Right atrium auricular region (tissue), 2 donors: Measurements from ENCODE around the gene TMEM222. TPM values are rescaled to one million over a fixed set of nuclear protein-coding genes. Genes with fewer than 3 reads are reported as not detected.
A peak's percentile ranks its signal among the peaks of the same experiment; 100 is the strongest.

Source experiments
- DNase-seq: peaks from one replicate; pipeline ENCODE4 v3.0.0-alpha.2; 2019; ENCODE audit warnings: low spot score
- H3K27ac ChIP-seq, 2 donors: fragments of 200-600 bp; sonication (generic); 1 replicate in 1 of 2; 2 replicates in 1 of 2; pipeline ENCODE4 v1.5.1; 2016 to 2019
- H3K27me3 ChIP-seq, 2 donors: fragments of 200-600 bp; sonication (generic); one replicate each; pipeline versions ENCODE4 v1.5.1 to v1.6.0; 2017 to 2019
- H3K36me3 ChIP-seq: fragments of 200-600 bp; sonication (generic); one replicate; pipeline ENCODE4 v1.5.1; 2016
- H3K4me1 ChIP-seq, 2 donors: fragments of 200-600 bp; sonication (generic); one replicate each; pipeline versions ENCODE4 v1.5.1 to v1.6.0; 2017 to 2019
- H3K4me3 ChIP-seq, 2 donors: fragments of 200-600 bp; sonication (generic); 1 replicate in 1 of 2; 2 replicates in 1 of 2; pipeline ENCODE4 v1.5.1; 2017 to 2019; ENCODE audit warnings: mild to moderate bottlenecking in 1 of 2, moderate library complexity in 1 of 2
- H3K9me3 ChIP-seq, 2 donors: fragments of 200-600 bp; sonication (generic); one replicate each; pipeline ENCODE4 v1.5.1; 2019
- total RNA-seq, 2 donors: library from RNA; depleted of rRNA; stranded (reverse); fragments of >200 nt; gene quantifications; one replicate each; pipeline ENCODE4 v1.1.0, GENCODE V29; 2016
- TF ChIP-seq, protein P1 (sequence below), 2 donors: fragments of 200-600 bp; sonication (generic); IDR thresholded peaks; one replicate each; pipeline ENCODE4 v1.5.1; 2019; ENCODE audit warnings: antibody characterized with exemption in 2 of 2

Gene TMEM222
- total RNA-seq, 2 donors from 2014 or later, result 13.6 to 24.3 TPM

DNA sequence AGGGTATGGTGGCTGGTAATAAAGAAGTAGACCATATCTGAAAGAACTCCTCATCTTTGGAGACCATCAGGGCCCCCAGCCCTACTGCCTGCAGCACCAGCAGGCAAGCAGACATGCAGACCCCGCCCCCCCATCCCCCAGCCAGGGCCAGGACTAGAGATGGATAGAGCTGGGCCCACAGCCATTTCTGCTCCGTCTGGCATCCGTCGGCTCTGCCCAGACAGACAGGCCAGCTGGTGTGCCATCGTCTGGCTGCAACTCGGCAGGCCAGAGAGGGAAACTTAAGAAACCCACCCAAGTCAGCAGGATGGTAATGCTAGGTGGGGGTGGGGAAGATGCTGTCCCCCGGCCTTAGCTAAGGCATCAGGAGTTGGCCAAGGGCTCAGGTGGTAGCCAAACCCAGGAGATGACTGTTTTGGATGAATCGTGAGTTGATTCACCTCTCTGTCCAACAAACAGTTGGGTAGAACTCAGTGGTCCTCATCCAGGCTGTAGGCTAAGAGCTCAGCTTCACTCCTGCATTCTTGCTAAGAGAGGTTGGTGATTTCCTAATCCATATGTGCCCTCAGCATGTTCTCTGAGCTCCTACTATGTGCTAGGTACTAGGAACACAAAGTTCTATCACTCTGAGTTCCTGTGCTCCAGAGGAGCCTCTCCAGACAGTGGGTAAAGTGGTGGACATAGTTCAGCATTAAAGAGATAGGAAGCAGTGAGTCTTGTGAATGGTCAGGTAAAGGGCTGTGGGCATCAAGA, 23.2 kb upstream of the TMEM222 start:
- TF ChIP-seq, protein P1, sequence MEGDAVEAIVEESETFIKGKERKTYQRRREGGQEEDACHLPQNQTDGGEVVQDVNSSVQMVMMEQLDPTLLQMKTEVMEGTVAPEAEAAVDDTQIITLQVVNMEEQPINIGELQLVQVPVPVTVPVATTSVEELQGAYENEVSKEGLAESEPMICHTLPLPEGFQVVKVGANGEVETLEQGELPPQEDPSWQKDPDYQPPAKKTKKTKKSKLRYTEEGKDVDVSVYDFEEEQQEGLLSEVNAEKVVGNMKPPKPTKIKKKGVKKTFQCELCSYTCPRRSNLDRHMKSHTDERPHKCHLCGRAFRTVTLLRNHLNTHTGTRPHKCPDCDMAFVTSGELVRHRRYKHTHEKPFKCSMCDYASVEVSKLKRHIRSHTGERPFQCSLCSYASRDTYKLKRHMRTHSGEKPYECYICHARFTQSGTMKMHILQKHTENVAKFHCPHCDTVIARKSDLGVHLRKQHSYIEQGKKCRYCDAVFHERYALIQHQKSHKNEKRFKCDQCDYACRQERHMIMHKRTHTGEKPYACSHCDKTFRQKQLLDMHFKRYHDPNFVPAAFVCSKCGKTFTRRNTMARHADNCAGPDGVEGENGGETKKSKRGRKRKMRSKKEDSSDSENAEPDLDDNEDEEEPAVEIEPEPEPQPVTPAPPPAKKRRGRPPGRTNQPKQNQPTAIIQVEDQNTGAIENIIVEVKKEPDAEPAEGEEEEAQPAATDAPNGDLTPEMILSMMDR (IDR thresholded peaks at IDR 0.05), result no peak
- H3K4me1 ChIP-seq, result peaks cover 4 to 36% of the 10 kb centered on the region in 2 donors
- H3K36me3 ChIP-seq, result peaks cover 67% of the 10 kb centered on the region
- DNase-seq, result no peak
- no peaks in the 10 kb centered on the region for H3K9me3 ChIP-seq
- peak overlapping the region; percentile 80 to 95 for H3K27ac ChIP-seq
- no peaks in the 10 kb centered on the region for H3K27me3 ChIP-seq
- no peak overlapping the region for H3K4me3 ChIP-seq

DNA sequence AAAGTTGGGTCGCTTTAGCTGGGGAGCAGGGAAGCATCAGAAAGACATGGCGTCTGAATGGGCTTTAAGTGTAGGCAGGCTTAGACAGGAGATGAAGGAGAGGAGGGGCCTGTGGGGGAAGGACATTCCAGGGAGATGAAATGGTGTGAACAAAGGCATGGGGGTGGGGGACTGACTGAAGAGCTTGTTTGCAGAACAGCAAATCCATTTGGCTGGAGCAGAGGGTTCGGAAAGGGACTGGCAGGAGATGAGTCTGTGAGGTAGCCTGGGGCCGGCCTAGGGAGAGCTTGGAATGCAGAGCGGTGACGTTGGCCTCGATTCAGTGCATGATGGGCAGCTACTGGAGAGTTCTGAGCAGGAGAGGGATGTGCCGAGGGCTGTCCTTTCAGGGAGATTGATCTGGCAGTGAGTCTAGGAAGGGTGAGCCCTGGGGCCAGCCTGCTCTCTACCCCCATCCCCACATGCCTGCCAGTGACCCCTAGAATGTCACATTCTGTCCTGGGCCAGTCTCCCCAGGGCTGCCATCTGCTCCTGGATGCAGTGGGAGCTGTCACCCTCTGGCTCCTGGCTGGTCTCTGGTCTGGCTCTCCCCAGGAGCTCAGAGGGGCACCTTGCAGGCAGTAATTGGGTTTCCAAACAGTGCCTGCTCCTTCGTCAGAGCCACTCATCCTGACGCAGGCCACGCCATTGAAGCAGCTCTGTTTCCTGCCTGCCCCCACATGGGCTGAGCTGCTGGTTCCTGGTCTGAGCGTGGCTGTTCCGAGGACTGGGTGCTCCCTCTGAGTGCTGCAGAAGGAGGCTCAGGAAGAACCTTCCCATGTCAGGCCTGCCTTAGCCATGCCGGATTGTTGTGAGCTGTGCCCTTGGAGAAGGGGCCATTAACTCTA, 22.3 kb upstream of the TMEM222 start:
- Histone ChIP-seq H3K9me3 (no peaks in the 10 kb centered on the region), H3K36me3 (peaks cover 66% of the 10 kb centered on the region), H3K4me1 (peaks cover 4 to 36% of the 10 kb centered on the region in 2 donors), H3K4me3 (no peak overlapping the region), H3K27me3 (no peaks in the 10 kb centered on the region), H3K27ac (peak overlapping the region; percentile 80 to 95)
- TF ChIP-seq, protein P1 (IDR thresholded peaks at IDR 0.05), result no peak
- DNase-seq, result peak; percentile 86

DNA sequence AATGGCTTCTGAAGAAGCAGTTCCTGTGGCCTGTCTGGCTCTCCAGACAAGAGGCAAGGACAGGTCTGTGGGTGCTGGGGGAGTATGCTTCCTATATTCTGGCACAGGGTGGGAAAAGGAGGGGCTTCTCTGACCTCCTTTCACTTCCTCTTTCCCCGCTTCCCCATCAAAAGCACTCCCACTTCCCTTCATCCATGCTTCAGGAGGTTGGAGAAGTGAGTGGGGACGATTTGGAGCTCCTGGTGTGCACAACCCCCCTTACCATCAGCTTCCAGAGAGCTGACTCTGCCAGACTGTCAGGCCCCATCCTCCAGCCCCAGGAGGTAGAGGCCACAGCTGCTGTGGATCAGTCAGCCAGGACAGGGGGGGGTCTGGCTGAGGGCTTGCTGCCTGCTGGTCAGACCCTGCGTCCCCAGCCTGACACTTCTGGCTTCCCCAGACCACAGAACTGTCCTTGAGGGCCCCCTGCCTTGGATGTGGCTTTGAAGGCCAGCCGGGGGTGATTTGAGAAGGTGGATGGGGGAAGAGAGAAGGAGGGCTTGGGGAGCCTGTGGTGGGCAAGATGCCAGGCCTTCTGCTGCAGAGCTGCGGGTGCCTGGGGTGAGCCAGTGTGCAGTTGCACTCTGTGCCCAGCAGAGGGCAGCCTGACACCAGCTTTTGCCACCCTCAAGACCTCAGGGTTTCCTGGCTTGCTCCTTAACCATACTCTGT, 21.5 kb upstream of the TMEM222 start:
- Histone ChIP-seq H3K9me3 (no peaks in the 10 kb centered on the region), H3K27ac (peak overlapping the region; percentile 80 to 95), H3K27me3 (no peaks in the 10 kb centered on the region), H3K4me1 (peaks cover 4 to 36% of the 10 kb centered on the region in 2 donors), H3K4me3 (no peak overlapping the region), H3K36me3 (peaks cover 65% of the 10 kb centered on the region)
- TF ChIP-seq, protein P1 (IDR thresholded peaks at IDR 0.05), result peak; percentile 100
- peak; percentile 87 for DNase-seq

DNA sequence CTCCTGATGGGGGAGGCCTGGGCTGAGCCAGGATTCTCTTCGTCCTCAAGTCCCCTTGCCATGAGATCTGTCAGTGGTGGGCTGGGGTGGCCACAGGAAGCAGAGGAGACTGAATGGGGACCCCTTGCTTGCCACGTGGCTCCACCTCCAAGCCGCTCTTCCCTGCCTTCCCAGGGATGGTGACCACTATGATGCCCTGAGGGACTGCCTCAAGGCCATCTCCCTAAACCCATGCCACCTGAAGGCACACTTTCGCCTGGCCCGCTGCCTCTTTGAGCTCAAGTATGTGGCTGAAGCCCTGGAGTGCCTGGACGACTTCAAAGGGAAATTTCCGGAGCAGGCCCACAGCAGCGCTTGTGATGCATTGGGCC, 20.9 kb upstream of the TMEM222 start:
- H3K9me3 ChIP-seq, result no peaks in the 10 kb centered on the region
- no peaks in the 10 kb centered on the region for H3K27me3 ChIP-seq
- TF ChIP-seq, protein P1 (IDR thresholded peaks at IDR 0.05), result no peak
- peaks cover 4 to 36% of the 10 kb centered on the region in 2 donors for H3K4me1 ChIP-seq
- H3K27ac ChIP-seq, result peak overlapping the region; percentile 80 to 95
- DNase-seq, result no peak
- peaks cover 63% of the 10 kb centered on the region for H3K36me3 ChIP-seq
- H3K4me3 ChIP-seq, result no peak overlapping the region

DNA sequence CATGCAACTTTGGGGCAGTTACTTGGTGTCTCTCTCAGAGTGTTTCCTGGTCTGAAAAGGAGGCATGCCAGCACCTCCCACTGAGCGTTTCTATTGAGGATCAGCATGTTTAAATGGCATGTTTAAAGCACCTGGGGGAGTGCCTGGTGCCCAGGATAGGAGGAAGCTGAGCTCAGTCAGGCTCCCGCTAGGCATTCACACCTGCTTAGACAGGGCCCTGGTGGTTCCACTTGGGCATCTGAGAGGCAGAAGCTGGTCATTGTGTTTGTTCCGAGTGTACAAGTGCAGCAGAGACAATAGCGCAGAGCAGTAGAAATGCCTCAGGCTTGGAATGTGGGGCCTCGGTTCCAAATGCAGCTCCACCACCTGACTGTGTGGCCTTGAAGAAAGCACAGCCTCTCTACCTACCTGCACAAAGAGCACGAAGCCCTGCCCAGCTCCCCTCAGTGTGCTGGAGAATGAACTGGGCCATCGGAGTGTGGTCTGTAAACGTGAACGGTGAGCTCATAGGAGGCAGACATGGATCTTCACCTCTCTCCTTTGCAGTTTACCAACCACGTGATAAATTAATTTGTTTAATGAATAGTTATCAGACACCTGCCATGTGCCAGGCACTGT, 20.3 kb upstream of the TMEM222 start:
- Histone ChIP-seq H3K27me3 (no peaks in the 10 kb centered on the region), H3K4me3 (no peak overlapping the region), H3K27ac (peak overlapping the region in 1 of 2 donors; percentile 95), H3K4me1 (peaks cover 4 to 36% of the 10 kb centered on the region in 2 donors), H3K36me3 (peaks cover 66% of the 10 kb centered on the region), H3K9me3 (no peaks in the 10 kb centered on the region)
- TF ChIP-seq, protein P1 (IDR thresholded peaks at IDR 0.05), result no peak
- no peak for DNase-seq
